GM19240 (cell line): ENCODE measurements around the gene KCNJ9.

Experiments
- DNase-seq: peaks from one replicate; pipeline ENCODE4 v3.0.0; 2011; ENCODE audit warnings: low spot score; ENCODE audit not compliant: insufficient read length

Gene KCNJ9

DNA sequence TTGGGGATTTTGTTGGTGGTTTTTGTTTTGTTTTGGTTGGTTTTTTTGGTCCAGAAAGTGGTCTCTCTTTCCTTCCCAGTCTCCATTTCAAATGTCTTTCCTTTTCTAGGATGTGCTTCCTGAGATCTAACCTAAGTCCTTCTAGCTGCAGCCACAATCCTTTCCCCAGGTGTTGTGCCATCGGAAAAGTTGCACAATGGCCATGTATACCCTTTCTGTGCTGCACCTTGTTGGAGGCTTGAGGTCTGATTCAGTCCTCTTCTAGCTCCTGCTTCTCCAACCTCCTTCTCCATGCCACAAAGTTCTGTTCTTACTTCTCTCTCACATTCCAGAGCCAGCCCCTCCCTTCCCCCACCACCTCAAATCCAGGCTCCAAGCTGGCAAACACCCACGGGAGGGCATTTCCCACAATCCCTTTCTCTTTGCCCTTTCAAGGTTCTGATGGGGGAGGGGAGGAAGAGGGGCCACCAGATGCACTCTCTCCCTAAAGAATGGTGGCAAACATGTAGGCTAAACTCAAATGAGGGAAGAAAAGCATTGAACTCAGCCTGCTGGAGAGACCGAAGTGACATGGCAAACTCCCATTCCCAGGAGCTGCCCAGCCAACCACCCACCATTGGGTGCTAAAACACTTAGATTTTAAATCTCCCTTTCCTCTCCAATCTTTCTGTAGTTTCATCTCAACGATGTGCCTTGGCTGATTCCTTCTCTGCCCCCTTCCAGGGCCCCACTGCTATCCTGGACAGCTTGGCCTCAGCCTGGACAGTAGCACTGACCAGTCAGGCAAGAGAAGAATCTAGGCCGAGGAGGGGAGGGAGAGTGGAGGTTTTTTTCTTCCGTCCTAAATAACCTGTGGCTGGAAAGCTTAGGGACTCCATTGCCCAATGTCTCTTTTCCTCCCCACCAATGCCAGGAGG, 14.3 kb upstream of the KCNJ9 start:
- DNase-seq = no peak

DNA sequence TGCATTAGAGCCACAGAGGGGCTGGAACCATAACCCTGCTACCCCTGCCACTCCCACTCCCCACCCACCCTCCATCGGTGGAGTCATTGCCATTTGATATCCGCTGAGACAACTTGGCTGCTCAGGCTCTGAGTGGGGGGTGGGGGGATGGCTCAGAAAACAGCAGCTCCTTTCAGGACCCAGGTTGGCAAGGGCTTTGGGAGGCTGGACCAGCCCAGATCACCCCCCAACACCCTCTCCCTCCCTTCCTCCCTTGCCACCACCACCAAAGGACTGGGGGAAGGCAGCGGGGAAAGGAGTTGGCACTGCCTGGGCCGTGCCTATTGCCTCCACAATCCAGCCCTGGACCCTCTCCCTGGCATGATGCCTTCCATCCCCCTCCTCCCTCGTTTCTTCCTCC, 13.1 kb upstream of the KCNJ9 start:
- no peak for DNase-seq

DNA sequence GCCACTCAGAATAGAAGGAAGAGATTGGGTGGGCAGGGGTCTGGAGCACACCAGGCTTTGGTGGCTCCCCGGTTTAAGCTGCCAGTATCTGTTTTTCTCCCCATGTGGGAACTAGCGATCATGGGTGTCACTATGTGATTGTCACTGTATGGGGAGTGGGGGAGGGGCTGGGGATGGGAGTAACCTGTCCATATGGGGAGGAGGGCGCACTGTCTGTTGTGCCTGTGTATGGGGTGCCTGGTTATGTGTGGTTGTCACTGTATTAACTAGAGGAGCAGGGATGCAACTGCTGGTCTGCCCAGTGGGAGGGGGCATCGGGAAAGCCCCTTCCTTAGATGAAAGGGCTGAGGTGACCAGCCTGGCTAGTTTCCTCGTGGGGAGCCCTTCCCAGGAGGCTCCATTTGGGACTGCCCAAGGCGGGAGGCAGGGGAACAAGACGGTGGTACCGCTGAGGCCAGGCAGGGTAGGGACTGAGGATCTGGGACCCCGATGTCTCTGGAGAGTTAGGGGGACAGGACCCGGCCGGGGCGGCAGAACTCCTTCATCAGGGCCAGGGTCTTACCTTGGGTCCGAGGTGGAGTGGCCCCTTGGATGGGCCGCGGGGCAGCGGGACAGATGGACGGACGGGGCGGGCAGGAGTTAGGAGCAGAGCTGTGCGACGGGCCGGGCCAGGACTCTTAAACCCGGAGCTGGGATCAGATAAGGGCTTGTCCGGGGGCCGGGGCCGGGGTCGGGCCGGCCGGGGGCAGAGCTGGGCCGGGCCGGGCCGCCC, 11.7 kb upstream of the KCNJ9 start, which contains the start of gene KCNJ10:
Gene KCNJ10 (minus strand): TSS at position 701 of the 772 bp plus-strand sequence. CDS start 27,628 bp downstream, outside the sequence.
- DNase-seq = no peak

DNA sequence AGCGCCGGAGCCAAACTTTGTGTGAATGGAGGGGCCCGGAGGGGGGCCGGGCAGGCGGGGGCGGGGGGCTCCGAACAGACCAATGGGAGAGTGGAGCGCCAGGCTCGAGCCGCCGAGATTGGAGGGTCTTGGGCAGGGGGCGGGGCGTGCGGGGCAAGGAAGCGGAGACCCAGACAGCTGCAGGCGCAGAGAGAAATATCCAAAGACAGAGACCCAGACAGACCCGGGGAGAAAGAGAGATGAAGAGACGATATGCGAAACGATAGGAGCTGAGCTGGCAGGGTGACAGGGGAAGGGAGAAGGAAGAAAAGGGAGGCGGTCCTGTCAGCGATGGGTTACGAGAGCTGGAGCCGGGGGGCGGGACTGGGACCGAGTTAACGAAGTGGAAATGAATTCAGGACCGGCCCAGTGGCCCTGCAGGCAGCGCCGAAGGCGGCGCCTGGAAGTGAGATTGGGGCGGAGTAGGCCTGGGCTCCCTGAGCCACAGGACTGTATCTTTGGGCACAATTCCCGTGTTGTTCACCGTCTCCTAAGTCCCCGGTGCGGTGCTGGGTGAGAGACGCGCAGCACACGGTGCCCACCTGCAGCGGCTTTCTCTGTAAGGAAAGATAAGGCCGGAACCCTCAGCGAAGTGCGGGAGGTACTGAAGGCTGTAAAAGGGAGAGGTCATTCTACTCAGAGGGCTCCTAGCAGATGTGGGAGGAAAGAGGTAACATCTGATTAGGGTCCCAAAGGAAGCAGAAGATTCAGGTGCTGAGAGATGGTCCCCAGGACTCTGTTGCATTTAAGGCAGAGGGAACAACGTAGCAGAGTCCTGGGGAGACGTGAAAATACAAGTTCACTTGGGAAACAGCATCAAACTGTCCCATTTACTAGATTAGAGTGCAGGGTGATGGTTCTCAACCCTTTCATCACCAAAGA, 10.8 kb upstream of the KCNJ9 start:
- no peak for DNase-seq

DNA sequence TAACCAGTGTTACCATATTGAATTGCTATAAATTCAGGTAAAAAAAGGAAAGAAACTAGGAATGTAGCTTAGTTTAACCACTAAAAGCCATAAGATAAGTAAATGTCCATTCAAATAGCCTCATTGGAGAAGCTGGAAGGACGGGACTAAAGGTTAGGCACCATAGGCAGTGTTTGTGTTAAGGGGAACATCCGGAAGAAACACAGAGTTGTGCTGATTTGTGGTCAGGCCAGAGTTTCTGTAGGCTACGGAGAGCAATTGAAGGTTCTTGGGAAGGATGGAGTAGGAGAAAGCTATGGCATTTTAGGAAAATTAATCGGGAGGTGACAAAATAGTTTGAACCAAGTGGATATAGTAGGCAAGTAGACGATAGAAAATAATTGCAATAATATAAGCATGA, 10.0 kb upstream of the KCNJ9 start:
- DNase-seq = no peak

DNA sequence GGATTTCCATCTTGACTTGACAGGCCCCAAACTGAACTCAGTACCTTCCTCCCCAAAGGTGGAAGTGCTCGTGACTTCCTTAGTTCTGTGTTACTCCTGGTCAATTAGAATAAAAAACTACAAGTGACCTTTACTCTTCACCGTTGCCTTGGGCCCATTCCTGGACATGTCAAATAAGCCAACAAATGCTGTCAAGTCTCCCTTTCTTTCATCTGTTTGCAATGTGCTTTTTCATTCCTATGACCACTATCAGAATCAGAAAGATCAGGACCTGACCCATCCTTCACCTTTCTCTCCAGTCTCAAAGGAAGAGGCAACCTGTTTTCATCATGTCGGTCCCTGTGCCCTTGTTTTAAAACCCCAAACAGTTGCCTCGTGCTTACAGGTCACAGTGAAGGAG, 6.5 kb upstream of the KCNJ9 start:
- DNase-seq = no peak

DNA sequence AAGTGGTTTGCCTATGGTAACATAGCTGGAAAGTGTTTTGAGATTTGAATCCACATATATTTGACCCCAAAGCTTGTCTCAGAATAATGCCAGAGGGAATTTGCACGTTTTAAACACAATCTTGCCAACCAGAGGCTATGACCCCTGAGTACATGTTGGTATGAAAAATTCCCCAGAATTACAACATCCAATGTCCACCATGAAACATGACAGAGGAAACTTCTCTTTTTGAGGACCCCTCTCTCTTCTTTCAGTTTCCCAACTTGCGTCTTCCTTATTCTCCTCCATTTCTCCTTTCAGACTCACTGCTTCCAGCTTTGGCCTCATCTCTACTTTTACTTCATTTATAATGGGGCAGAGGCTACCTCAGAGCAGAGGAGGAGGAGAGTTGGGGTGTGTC, 5.5 kb upstream of the KCNJ9 start:
- DNase-seq = no peak

DNA sequence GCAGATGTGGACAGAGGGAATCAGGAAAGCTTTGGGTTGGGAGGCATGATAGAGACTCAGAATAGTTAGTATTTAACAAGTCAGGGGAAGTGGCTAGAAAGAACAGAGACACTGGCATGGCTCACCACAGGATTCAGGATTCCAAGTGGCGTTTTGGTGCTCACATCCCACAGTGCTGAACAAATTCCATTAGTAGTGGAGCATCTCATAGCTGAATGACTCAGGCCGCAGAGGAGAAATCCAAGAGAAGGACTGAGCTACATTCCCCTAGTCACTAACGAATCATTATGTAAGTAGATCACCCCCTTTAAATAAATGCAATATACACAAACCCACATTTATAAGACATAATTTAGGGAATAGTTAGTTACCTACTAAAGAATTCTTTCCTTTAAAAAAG, 5.0 kb upstream of the KCNJ9 start:
- no peak for DNase-seq

DNA sequence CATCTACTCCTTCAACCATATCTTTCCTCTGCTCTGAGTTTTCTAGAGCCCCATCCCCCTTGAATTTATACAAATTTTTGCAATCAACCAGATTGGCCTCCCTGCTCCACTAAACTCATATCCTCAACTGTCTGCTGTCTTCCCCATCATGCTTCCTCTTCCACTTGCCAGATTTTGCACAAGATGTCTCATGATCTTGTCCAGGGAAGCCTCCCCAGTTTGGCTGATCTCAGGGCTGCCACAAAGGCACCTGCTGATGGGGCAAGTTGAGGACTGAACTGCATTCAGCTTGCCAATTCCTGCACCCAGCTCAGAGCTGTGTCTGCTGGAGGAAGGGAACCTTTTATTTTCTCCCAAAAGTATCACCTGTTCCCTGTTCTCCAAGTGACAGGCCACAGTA, 3.9 kb upstream of the KCNJ9 start:
- no peak for DNase-seq

DNA sequence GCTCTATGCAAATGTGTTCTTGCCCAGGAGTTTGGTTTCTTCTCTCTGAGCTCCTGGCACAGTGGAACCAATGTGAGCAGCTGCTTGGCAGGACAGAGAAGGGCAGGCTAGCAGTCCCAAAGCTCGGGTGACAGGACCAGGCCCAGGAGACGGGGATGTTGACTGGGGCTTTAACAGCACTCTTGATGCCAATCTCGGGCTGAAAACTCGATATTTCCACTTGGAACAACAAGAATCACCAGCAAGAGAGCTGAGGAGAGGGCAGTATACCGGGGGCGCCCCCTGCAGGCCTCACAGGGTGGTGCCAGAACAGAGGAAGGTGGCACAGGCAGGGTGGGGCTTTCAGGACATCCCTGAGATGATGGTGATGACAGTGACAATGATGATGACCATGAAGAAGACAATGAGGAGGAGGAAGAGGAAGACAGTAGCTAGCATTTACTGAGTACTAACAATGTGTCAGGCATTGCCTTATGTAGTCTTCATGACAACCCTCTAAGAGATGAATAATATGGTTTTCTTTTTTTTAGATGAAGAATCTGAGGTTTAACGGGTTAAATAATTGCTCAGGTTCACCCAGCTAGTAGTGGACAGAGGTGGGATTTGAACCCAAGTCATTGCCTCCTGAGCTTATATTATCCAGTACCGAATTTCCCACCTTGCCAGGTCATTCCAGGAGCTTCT, 2.7 kb upstream of the KCNJ9 start:
- DNase-seq = peak; percentile 73

DNA sequence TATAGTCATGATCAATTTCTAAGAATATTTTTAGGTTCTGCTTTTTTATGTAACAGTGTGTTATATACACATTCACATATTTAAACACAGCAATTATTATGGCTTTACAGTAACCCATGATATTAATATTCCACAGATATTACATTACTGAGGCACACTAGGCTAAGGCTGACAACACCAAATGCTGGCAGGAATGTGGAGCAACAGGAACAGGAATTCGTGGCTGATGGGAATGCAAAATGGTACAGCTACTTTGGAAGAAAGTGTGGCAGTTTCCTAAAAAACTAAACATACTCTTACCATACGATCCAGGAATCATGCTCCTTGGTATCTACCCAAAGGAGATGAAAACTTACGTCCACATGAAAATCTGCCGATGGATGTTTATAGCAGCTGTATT, 1.9 kb upstream of the KCNJ9 start:
- DNase-seq = no peak

DNA sequence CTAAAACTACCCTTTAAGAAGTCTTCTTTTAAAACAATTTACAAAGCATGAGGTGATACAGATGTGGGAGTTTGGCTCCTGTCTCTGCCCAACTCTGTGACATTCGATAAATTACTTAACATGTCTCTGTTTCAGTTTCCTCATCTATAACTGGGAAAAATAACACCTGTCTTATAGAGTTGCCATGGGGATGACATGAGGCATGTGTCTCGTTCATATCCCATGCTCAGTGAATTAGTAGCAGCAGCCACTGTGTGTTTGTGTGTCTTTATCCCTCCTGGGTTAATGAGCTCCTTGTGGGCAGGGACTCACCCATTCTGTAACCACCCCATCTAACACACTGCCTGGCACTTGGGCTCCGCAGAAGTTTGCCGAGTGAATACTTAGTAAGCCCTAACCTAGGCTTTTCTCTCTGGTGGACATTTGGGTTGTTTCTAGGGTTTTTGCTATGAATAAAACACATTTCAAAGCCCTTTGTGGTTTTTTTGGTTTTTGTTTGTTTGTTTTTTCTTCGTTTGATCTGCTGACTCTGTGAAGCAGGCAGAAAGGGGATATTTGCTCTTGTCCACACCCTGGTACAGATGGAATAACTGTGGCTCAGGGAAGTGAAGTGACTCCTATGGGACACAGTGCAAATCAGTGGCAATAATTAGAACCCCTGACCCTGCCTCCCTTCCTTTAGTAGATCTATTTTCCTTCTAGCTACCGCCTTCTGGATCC, 797 bp upstream of the KCNJ9 start:
- no peak for DNase-seq

DNA sequence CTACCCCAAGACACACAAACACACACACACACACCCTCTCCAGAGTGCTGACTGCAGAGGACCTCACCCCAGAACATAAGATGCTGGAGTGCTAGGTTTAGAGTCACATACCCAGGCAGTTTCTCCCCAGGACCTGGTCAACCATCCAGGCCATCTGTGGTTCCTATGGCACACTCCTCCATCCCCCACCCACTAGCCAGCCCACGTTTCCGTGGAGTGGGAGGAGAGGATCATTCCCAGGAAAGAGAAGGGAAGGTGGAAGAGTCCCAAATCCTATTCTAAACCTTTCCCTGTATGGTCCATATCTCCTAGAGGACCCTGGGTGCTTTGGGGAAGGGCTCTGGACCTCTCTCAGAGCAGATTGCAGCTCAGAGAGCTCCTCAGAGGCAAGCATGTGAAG, 1.1 kb downstream of the KCNJ9 start:
- DNase-seq = no peak

DNA sequence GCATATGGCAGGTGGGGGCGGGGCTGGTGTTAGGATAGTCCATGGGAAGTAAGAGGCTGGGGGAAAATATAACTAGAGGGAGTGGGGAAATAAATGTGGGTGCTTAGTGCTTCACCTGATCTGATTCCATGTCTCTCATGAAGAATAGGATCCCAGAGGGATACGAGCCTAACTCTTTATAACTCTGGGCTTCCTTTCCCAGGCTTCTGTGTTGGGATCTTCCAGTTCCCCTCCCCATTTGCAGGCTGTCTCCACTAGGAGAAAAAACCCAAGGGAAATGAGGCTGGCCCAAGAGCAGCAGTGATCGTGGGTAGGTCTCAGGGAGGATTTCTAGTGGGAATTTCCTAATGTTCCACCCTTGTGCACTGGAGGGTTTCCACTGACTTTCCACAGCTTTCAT, 1.6 kb downstream of the KCNJ9 start:
- no peak for DNase-seq

DNA sequence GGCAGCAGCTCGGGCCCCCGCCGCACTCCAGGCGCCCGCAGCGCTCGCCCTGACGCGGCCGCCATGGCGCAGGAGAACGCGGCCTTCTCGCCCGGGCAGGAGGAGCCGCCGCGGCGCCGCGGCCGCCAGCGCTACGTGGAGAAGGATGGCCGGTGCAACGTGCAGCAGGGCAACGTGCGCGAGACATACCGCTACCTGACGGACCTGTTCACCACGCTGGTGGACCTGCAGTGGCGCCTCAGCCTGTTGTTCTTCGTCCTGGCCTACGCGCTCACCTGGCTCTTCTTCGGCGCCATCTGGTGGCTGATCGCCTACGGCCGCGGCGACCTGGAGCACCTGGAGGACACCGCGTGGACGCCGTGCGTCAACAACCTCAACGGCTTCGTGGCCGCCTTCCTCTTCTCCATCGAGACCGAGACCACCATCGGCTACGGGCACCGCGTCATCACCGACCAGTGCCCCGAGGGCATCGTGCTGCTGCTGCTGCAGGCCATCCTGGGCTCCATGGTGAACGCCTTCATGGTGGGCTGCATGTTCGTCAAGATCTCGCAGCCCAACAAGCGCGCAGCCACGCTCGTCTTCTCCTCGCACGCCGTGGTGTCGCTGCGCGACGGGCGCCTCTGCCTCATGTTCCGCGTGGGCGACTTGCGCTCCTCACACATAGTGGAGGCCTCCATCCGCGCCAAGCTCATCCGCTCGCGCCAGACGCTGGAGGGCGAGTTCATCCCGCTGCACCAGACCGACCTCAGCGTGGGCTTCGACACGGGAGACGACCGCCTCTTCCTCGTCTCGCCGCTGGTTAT, 2.8 kb downstream of the KCNJ9 start:
- peak; percentile 43 for DNase-seq

DNA sequence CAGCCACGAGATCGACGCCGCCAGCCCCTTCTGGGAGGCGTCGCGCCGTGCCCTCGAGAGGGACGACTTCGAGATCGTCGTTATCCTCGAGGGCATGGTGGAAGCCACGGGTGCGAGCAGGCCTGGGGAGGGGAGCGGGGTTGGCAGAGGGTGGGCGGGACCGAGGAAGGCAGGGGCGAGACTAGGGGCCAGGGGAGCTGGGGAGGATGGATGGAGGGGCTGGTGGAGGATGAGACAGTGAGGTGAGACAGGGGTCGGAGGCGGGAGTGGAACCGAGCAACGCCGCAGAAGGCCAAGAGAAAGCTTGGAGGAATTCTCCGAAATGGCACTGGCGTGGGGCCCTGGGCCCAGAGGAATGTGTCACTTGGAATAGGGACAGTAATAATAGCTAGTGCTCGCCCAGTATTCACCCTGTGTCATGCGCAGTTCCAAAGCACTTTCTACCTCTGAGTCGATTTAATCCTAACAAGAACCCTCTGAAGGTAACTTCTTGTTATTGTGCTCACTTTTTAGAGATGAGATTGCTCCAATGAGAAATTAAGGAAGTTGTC, 3.5 kb downstream of the KCNJ9 start:
- no peak for DNase-seq

DNA sequence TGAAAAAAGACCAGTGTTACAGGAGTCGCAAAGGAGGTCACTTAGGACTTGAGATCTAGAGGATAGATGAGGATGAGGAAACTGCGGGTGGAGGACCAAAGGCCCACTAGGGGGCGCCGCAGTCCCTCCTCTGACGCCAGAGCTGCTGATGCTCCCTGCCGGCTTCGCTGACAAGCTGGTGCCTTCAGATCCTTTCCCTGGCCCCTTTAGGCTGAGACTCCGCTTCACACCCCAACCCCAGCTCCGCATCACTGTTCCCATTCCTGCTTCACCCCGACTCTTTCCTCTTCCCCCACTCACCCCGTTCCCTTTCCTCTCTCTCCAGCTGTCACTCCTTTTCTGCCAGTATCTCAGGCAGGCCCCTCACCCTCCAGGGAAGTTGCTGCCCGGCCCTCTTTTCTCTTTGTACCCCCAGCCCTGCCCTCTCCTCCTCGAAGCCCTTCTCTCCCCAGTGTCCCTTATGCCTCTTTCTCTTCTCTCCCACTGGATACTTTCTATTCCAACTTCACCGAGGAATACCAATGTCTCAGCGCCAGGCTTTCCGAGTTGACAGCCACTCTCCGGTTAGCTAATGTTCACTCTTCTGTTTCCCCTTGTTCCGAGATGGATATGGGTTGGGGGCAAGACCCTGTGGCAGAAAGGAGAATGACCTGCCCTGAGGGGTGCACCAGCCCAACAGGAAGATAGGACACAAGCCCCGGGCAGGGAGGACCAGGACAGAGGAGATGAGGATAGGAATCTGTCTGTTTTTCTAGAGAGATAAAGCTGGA, 4.5 kb downstream of the KCNJ9 start:
- peak; percentile 93 for DNase-seq

DNA sequence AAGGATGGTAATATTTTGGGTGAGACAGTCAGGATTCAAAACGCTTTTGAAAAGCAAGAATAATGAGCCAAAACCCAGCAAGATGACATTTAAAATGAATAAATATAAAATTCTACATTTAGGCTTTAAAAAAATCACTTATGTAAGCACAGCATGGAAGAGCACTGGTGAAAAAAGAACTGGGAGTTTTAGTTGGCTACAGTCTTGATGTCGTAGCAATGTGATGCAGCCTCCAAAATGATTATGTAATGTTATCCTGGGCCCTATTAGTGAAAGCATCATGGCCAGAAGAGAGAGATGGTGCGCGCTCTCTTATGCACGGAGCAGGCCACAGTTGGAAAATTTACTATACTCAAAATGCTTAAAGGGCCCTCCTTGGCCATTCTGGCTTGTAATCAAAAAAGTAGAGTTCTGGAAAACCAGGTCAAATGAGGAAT, 5.1 kb downstream of the KCNJ9 start:
- DNase-seq = no peak
